ENCODE results near the gene ANO1. TPM values are rescaled to one million over a fixed set of nuclear protein-coding genes. Genes with fewer than 3 reads are reported as not detected.

The ANO1 gene
- total and polyA plus RNA-seq, 11 donors: 4.2 to 17.8 (median 9.4) TPM

GRCh38 chr11:70084046-70084984, 6.2 kb downstream of the ANO1 start:
- WGBS, 4 donors: 88 to 94% (median 89%) methylated on average over 8 to 15 of the region's 15 CpGs
- Histone ChIP-seq H3K27ac (peak overlapping the region in 2 of 12 donors; percentile 4 to 9), H3K9me3 (no peaks in the 10 kb centered on the region), H3K4me1 (peaks cover 0 to 26% (median 0%) of the 10 kb centered on the region in 12 donors), H3K27me3 (peaks cover 0 to 7% (median 0%) of the 10 kb centered on the region in 9 donors), H3K36me3 (peaks cover 0 to 3% (median 0%) of the 10 kb centered on the region in 9 donors), H3K4me3 (no peak overlapping the region)
- TF ChIP-seq POLR2A (IDR thresholded peaks at IDR 0.05): no peak
- ATAC-seq (no peak), DNase-seq (peak in 1 of 5 donors; percentile 61)
- intact Hi-C loops (cut with DNase I): loop anchor here in 3 of 10 donors (5.0 to 10.0 kb wide), 3 partner anchors 110 to 167 kb away; no protein-coding TSS in a partner anchor

GRCh38 chr11:70085815-70086769, 8.0 kb downstream of the ANO1 start:
- DNase-seq (peak in 1 of 5 donors; percentile 26), ATAC-seq (peak in 1 of 4 donors; percentile 7)
- TF ChIP-seq CTCF (IDR thresholded peaks at IDR 0.05): no peak
- TF ChIP-seq POLR2A (IDR thresholded peaks at IDR 0.05): no peak
- Histone ChIP-seq H3K36me3 (peaks cover 0 to 7% (median 0%) of the 10 kb centered on the region in 9 donors), H3K4me1 (peaks cover 0 to 36% (median 6%) of the 10 kb centered on the region in 12 donors), H3K27me3 (no peaks in the 10 kb centered on the region), H3K4me3 (no peak overlapping the region), H3K27ac (peak overlapping the region in 3 of 12 donors; percentile 16 to 45 (median 17)), H3K9me3 (no peaks in the 10 kb centered on the region)
- intact Hi-C loops (cut with DNase I): loop anchor here in 2 of 10 donors (10.0 kb wide), 2 partner anchors 109 to 161 kb away; no protein-coding TSS in a partner anchor
- 74 to 79% (median 77%) methylated on average over 25 to 30 of the region's 30 CpGs for WGBS, 4 donors

GRCh38 chr11:70087446-70088167, 9.5 kb downstream of the ANO1 start:
- intact Hi-C loops (cut with DNase I): loop anchor here in 2 of 10 donors (10.0 kb wide), 2 partner anchors 107 to 163 kb away; no protein-coding TSS in a partner anchor
- H3K4me1 ChIP-seq: peaks cover 0 to 43% (median 8%) of the 10 kb centered on the region in 12 donors
- no peak overlapping the region for H3K27ac ChIP-seq
- ATAC-seq: no peak
- H3K9me3 ChIP-seq: no peaks in the 10 kb centered on the region
- 66 to 74% (median 72%) methylated on average over 16 to 32 of the region's 32 CpGs for whole genome bisulfite sequencing, 4 donors
- peaks cover 0 to 16% (median 0%) of the 10 kb centered on the region in 9 donors for H3K36me3 ChIP-seq
- H3K27me3 ChIP-seq: no peaks in the 10 kb centered on the region
- no peak overlapping the region for H3K4me3 ChIP-seq
- DNase-seq: no peak
- TF ChIP-seq CTCF (IDR thresholded peaks at IDR 0.05) (no peak), POLR2A (IDR thresholded peaks at IDR 0.05) (no peak)
